OCI-M2 (cell line): ENCODE results near the gene CCNA2.

ENCODE experiments used
- DNase-seq: peaks from one replicate; lab custom pipeline; 2025; ENCODE audit not compliant: unreplicated experiment; lab: John Stamatoyannopoulos, UW

Gene CCNA2

GRCh38 chr4:121806411-121806810, 17.3 kb downstream of the CCNA2 start:
- DNase-seq: no peak

DNA sequence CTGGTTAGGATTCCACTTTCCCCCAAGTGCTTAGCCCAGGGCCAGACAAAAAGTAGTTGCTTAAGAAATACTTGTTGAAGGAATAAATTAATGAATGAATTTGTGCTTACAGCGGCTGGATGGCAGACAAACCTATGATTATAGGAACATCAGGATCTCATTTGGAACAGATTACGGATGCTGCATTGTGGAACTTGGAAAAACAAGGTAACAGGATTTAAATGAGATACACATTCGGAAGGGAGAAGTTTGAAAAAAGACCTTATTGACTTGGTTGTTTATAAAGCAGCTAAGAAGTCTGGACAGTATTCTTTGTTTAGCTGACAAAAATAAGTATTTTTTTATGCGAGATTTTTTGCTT, 22.0 kb downstream of the CCNA2 start:
- no peak for DNase-seq

GRCh38 chr4:121800961-121801714, 22.5 kb downstream of the CCNA2 start, which contains the start of gene EXOSC9:
Gene EXOSC9 (plus strand): TSS chr4:121801323. CDS start chr4:121801425, 102 bp downstream.
- peak; percentile 61 for DNase-seq

GRCh38 chr4:121800638-121800960, 23.1 kb downstream of the CCNA2 start:
- DNase-seq: no peak

DNA sequence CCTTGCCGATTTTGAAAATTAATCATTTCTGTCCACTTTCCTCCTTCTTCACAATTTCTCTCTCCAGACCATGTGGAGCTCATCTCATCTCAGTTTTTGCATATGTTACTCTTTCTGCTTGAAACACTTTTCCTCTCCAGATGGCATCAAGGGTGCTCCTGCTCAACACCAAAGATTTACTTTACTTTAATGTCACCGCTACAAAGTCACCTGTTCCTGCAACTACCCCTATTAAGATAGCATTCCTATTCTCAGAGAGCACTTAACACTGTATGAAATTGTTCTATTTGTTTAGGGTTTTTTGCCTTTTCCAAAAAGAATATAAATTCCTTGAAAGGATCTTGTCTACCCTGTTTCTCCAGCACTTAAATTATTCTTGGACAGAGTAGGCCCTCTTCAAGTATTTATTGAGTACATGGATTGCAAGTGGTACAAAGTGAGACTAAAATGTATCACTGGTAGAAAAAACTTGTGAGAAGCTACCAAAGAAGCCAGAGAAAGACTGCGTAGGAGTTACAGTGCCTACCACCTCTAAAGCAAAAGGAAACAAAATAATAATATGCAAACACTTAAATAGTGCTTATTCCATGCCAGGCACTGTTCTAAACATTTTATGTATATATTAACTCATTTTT, 23.7 kb downstream of the CCNA2 start:
- DNase-seq: no peak

DNA sequence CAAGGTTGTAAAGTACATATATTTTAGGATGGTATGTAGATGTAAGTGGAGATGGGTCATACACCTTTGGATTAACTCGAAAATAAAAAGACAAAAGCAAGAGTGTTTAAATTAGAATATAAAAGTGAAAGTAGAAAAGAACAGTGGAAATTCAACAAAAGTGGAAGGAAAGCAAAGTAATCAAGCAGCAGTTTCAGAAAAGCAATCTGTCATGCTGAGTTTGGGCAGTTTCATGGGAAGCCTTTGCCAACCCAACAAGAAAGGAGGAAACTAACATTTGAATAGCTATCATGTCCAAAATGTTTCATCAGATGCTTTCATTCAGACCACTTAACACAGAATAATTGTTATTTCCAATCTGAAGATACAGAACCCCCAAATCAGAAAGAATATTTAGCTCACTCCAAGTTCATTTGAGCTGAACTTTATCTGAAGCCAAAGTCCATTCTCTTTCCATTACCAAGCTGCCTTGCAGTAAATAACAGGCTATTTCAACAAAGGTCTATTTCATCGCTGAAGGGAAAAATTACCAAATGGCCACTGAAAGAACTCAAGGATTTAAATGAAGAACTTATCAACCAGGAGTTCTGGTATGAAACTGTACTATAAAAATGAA, 24.4 kb downstream of the CCNA2 start:
- DNase-seq: no peak

DNA sequence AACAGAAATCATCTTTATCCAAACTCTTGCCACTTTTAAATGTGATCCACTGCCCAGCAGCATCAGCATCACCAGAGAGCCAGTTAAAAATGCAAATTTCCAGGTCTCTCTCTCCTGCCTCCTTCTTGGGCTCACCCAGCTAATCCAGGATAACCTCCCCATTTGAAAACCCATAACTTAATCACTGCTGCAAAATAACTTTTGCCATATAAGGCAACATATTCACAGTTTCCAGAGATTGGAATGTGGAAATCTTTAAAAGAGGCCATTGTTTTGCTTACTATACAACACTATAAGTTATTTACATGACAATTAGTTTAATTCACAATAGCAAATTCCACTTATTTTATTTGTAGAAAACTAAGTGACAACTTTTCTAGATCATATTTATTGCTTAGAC, 27.4 kb downstream of the CCNA2 start:
- DNase-seq: no peak

DNA sequence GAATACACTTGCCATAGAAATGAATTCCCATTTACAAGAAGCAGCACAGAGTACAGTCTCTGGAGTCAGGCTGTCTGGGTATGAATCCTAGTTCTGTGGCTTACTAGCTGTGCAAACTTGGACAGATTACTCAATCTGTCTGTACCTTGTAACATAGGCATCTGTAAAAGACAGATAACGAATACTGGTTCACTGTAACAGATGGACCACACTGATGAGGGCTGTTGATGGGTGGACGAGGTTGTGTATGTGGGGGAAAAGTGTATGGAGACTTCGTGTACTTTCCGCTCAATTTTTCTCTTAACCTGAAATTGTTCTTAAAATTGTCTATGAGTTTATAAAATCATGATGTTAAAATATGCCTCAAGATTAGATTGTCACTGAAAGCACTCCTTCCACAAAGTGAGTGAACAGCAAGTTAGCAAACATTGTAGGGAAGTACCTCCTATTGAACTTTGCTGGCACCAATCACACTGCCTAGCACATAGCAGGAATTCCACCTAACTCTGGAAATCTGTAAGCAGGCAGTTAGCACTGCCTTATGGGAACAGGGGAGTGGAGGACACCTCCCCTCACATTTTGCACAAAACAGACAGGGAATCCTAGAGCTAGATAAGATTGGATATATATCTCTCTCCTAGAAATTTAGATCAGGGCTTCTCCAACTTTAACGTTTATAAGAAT, 29.0 kb downstream of the CCNA2 start:
- peak; percentile 8 for DNase-seq

DNA sequence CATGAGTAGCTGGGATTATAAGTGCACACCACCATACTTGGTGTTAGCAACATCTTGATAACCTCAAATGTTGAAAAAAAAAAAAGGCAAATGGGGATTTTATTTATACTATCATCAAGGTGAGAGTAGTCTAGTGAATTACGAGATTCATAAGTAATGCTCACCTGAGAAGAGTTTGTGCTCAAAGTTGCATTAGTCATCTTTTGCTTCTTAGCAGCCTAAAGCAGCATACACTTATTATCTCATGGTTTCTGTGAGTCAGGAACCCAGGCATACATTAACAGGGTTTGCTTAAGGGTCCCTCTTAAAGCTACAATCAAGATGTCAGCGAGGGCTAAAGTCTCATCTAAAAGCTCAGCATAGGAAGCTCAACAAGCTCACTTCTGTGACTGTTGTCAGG, 30.7 kb downstream of the CCNA2 start:
- DNase-seq: no peak

DNA sequence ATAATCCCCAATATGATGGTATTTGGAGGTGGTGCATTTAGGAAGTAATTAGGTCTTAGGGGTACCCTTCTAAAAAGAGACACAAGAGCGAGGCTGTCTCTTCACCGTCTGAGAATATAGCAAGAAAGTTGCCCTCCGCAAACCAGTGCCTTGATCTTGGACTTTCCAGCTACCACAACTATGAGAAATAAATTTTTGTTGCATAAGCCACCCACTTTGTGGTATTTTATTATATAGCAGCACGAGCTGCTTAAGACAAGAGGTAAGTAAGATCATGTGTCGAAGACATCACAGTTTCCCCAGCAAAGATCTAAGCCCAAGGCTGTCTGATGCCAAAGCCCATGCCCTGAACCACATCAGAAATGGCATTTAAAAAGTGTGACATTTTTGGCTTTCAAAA, 32.2 kb downstream of the CCNA2 start:
- DNase-seq: no peak

DNA sequence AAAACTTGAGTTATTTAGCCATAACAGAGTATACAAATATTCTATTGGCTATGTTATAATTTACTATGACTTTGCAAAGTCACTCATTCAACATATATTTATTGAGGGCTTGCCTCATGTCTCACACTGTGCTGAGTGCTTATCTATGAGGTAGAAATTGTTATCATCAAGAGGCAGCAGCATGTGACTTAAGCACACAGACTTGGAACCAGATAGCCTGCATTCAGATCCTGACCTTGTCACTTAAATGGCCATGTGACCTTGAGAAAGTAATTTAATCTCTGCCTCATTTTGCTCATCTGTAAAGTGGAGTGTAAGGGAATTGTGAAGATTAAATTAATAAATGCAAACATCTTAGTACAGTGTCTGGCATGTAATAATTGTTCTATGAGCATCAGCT, 32.7 kb downstream of the CCNA2 start:
- DNase-seq: no peak

- DNase-seq: no peak
Observed at GRCh38 chr4:121789960-121790829, 33.5 kb downstream of the CCNA2 start.

- DNase-seq: no peak
Observed at GRCh38 chr4:121789455-121789854, 34.2 kb downstream of the CCNA2 start.

GRCh38 chr4:121788896-121789295, 34.8 kb downstream of the CCNA2 start:
- no peak for DNase-seq

DNA sequence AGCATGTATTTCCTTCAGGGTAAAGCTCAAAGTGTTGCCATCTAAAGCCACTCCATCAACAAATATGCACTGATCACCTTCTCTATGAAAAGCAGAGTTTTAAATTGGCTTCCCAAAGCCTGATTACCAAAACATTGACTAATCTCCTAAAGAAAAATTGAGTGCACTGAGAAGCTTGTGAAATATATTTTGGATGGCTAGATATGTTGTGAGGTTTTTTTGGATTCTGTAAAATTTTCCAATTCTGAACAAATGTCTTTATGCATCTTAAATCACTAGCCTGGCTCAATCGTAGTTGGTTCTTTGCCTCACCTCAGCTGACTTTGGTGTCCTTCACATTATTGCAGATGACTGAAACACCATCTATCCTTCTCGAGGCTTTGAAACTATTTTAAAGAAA, 37.5 kb downstream of the CCNA2 start:
- DNase-seq: no peak

DNA sequence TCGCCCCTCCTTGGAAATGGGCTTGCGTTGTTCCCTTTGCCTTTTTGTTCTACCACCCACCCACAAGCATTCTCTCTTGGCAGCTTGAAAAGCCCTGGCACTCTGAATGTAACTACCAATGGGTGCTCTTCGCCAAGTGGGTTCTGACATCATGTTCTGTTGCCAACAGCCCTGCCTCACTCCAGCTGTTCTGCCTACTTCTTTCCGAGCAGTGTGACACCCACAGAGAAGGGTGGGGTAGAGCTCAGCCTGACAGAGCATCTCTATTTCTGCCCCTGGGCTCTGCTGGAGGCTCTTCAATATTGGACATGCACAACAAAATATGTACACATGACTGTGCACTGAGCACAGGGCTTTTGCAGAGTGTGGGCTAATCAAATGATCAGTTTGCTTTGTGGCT, 38.2 kb downstream of the CCNA2 start:
- DNase-seq: no peak

DNA sequence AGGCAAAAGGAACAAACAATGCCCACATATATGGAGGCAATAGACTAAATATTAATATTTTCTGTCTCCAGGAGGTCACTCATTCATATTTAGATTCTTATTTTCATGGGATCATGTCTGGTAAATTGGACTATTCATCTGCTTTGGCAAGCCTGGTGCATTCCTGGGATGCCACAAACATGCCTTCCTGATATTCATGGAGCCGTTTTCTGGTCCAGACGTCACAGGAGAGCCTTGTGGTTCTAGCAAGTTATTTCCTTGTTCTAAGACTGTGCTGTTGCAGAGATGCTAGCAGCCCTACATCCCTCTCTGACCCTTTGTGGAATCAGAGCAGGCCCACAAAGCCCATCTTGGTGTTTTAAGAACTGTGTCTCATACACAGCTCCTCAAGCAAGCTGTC, 38.7 kb downstream of the CCNA2 start:
- DNase-seq: no peak

DNA sequence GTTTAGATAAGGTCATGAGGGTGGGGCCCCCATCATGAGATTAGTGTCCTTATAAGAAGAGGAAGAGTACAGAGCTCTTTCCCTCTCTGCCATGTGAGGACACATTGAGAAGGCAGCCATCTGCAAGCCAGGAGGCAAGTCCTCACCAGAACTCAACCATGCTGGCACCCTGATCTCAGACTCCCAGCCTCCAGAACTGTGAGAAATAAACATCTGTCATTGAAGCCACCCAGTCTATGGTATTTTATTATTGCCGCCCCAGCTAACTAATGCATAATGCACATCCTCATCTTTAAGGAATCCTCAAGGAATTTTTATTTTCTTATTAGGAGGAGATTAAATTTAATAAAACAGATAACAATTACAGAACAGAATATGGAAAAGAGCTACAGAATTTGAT, 39.3 kb downstream of the CCNA2 start:
- DNase-seq: no peak

GRCh38 chr4:121783210-121783609, 40.5 kb downstream of the CCNA2 start:
- no peak for DNase-seq

DNA sequence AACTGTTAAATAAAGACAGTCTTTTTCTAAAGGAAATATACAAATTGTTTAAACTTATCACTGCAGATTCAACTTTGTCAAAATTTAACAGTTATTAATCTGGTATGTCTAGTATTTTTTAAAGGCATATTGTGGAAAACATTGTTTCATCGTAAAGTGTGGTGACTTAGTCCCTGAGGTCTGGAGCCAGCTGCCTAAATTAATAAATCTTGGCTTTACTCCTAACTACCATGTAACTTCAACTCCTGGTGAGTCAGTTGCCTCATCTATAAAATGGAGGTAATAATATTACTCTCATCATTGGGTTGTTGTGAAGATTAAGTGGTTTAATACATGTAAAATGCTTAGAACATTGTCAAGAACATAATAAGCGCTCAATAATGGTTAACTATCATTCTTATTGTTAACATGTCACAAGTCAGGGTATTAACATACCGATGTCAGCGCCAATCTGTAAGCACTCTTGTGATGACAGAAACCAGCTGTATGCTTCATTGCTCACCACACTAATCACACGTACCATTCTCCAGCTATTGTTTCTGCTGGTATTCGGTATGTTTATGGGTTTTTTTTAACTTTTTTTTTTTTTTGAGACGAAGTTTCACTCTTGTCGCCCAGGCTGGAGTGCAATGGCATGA, 44.6 kb downstream of the CCNA2 start:
- no peak for DNase-seq

GRCh38 chr4:121777625-121778024, 46.1 kb downstream of the CCNA2 start:
- no peak for DNase-seq
